Measurements from ENCODE around the gene CIC.

Gene CIC

DNA sequence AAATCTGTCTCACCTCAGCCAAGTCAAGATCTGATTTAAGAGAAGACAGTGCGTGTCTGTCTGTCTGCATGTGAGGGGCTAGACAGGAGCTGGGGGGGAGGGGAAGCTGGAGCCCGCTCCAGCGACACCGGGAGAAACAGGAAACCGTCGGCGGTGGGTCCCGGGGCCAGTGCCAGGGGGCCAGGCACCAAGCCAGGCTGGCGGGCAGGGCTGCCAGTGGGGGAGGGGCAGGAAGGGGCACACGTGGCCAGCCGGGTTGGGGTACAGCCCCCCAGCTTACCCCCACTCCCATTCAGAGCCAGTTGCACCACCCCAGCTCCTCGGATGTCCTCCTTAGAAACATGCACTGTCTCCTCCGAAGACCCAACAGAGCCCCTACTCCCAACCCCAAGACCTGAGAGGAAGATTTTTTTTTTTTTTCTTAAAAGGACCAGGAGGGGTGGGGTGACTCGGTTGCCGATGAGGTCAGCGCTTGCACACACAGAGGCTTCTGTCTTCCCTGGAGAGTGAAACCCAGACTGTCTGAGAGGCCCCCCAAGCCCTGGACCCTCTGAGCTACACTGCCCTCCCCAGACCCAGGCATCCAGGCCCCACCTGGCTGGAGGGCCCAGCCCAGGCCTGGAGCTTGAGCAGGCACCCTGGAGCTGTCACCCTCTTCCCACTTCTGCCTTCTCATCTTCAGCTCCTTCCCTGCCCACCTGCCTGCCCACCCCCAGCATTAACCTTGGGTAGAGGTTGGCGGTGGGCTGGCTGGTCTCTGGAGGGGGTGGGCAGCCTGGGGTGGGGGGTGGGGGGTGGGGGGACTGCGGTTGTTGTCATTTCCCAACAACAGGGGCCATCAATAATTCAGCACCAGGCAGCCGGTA is 18.2 kb upstream of the CIC start:
- no peak overlapping the region for H3K9ac ChIP-seq
- H3K79me2 ChIP-seq (ENCODE audit: insufficient read depth, low read depth) = peaks cover 25% of the 10 kb centered on the region; the same call in 1 of the 2 replicates
- no peaks in the 10 kb centered on the region for H4K20me1 ChIP-seq (ENCODE audit: insufficient read depth)
- peaks cover 23% of the 10 kb centered on the region for H3K4me1 ChIP-seq (ENCODE audit: low read depth, poor library complexity, severe bottlenecking)
- no peaks in the 10 kb centered on the region for H3K36me3 ChIP-seq (ENCODE audit: insufficient read depth)
- H3K4me3 ChIP-seq (IDR thresholded peaks at IDR 0.05; ENCODE audit: insufficient read depth, low read depth, low read length) = no peak overlapping the region
- H3K27me3 ChIP-seq (ENCODE audit: insufficient read depth, low read depth) = no peaks in the 10 kb centered on the region; the same call in 1 of the 2 replicates
- H3K27ac ChIP-seq = no peak overlapping the region
- no peak overlapping the region for H2AFZ ChIP-seq (ENCODE audit: low read depth)
- no peak for TF ChIP-seq CTCF (conservative IDR thresholded peaks at IDR 0.05; ENCODE audit: low read depth, low read length)
- H3K4me2 ChIP-seq = no peak overlapping the region

GRCh38 chr19:42251572-42252358 is 17.3 kb upstream of the CIC start:
- Histone ChIP-seq H3K4me1 (ENCODE audit: low read depth, poor library complexity, severe bottlenecking) (peaks cover 14% of the 10 kb centered on the region), H3K27ac (no peak overlapping the region)

GRCh38 chr19:42252365-42253244 is 16.4 kb upstream of the CIC start:
- Histone ChIP-seq H3K79me2 (ENCODE audit: insufficient read depth, low read depth) (peaks cover 25% of the 10 kb centered on the region; the same call in 1 of the 2 replicates), H2AFZ (ENCODE audit: low read depth) (no peak overlapping the region), H3K9ac (peak overlapping the region; percentile 34; the same call in 1 of the 2 replicates), H3K4me1 (ENCODE audit: low read depth, poor library complexity, severe bottlenecking) (peaks cover 8% of the 10 kb centered on the region), H4K20me1 (ENCODE audit: insufficient read depth) (no peaks in the 10 kb centered on the region), H3K4me3 (IDR thresholded peaks at IDR 0.05; ENCODE audit: insufficient read depth, low read depth, low read length) (no peak overlapping the region), H3K27ac (no peak overlapping the region), H3K4me2 (peak overlapping the region; percentile 86; the same call in 1 of the 2 replicates), H3K36me3 (ENCODE audit: insufficient read depth) (no peaks in the 10 kb centered on the region), H3K27me3 (ENCODE audit: insufficient read depth, low read depth) (peaks cover 10% of the 10 kb centered on the region; the same call in 1 of the 2 replicates)
- no peak for TF ChIP-seq CTCF (conservative IDR thresholded peaks at IDR 0.05; ENCODE audit: low read depth, low read length)

More at GRCh38 chr19:42251572-42252358, 17.3 kb upstream of the CIC start:
- no peak overlapping the region; the same call in 1 of the 2 replicates for H3K4me2 ChIP-seq
- H3K27me3 ChIP-seq (ENCODE audit: insufficient read depth, low read depth) = peaks cover 6% of the 10 kb centered on the region; the same call in 1 of the 2 replicates
- H3K9ac ChIP-seq = no peak overlapping the region
- TF ChIP-seq CTCF (conservative IDR thresholded peaks at IDR 0.05; ENCODE audit: low read depth, low read length) = no peak
- H4K20me1 ChIP-seq (ENCODE audit: insufficient read depth) = no peaks in the 10 kb centered on the region
- H3K79me2 ChIP-seq (ENCODE audit: insufficient read depth, low read depth) = peaks cover 25% of the 10 kb centered on the region; the same call in 1 of the 2 replicates
- H2AFZ ChIP-seq (ENCODE audit: low read depth) = no peak overlapping the region
- no peaks in the 10 kb centered on the region for H3K36me3 ChIP-seq (ENCODE audit: insufficient read depth)
- no peak overlapping the region for H3K4me3 ChIP-seq (IDR thresholded peaks at IDR 0.05; ENCODE audit: insufficient read depth, low read depth, low read length)
